ENCODE data around the gene CSAD. TPM values are rescaled to one million over a fixed set of nuclear protein-coding genes. Genes with fewer than 3 reads are reported as not detected.

CSAD gene
- total RNA-seq, 1 donor from 2014 or later: 30.7 TPM

- no peaks in the 10 kb centered on the region for H3K36me3 ChIP-seq
- no peak overlapping the region for H3K27ac ChIP-seq
- intact Hi-C loops (cut with DNase I): no loop called here
- no peak for TF ChIP-seq CTCF (IDR thresholded peaks at IDR 0.05)
- no peaks in the 10 kb centered on the region for H3K27me3 ChIP-seq
- no peak for DNase-seq (ENCODE audit: low spot score in 2 of 2)
- H3K9me3 ChIP-seq: no peaks in the 10 kb centered on the region
- H3K4me3 ChIP-seq: no peak overlapping the region
- no peaks in the 10 kb centered on the region for H3K4me1 ChIP-seq
Observed at GRCh38 chr12:53128780-53129569, 51.8 kb downstream of the CSAD start.

GRCh38 chr12:53127169-53127568, 53.6 kb downstream of the CSAD start:
- Histone ChIP-seq H3K4me3 (no peak overlapping the region), H3K9me3 (no peaks in the 10 kb centered on the region), H3K36me3 (no peaks in the 10 kb centered on the region), H3K4me1 (no peaks in the 10 kb centered on the region), H3K27me3 (no peaks in the 10 kb centered on the region), H3K27ac (no peak overlapping the region)
- DNase-seq (ENCODE audit: low spot score in 2 of 2): no peak
- TF ChIP-seq CTCF (IDR thresholded peaks at IDR 0.05): no peak
- intact Hi-C loops (cut with DNase I): no loop called here

GRCh38 chr12:53124352-53124723, 56.4 kb downstream of the CSAD start:
- Histone ChIP-seq H3K4me3 (no peak overlapping the region), H3K27ac (no peak overlapping the region), H3K9me3 (no peaks in the 10 kb centered on the region), H3K36me3 (no peaks in the 10 kb centered on the region), H3K4me1 (no peaks in the 10 kb centered on the region), H3K27me3 (no peaks in the 10 kb centered on the region)
- intact Hi-C loops (cut with DNase I): no loop called here
- no peak for DNase-seq (ENCODE audit: low spot score in 2 of 2)
- no peak for TF ChIP-seq CTCF (IDR thresholded peaks at IDR 0.05)

- DNase-seq (ENCODE audit: low spot score in 2 of 2): no peak
- H3K9me3 ChIP-seq: no peaks in the 10 kb centered on the region
- no peaks in the 10 kb centered on the region for H3K27me3 ChIP-seq
- no peak overlapping the region for H3K27ac ChIP-seq
- no peaks in the 10 kb centered on the region for H3K4me1 ChIP-seq
- H3K4me3 ChIP-seq: no peak overlapping the region
- H3K36me3 ChIP-seq: no peaks in the 10 kb centered on the region
- intact Hi-C loops (cut with DNase I): no loop called here
- no peak for TF ChIP-seq CTCF (IDR thresholded peaks at IDR 0.05)
Observed at GRCh38 chr12:53123578-53124351, 57.0 kb downstream of the CSAD start.

- H3K27ac ChIP-seq: no peak overlapping the region
- intact Hi-C loops (cut with DNase I): no loop called here
- H3K4me1 ChIP-seq: no peaks in the 10 kb centered on the region
- no peak for DNase-seq (ENCODE audit: low spot score in 2 of 2)
- no peak for TF ChIP-seq CTCF (IDR thresholded peaks at IDR 0.05)
- H3K4me3 ChIP-seq: no peak overlapping the region
- H3K36me3 ChIP-seq: no peaks in the 10 kb centered on the region
- no peaks in the 10 kb centered on the region for H3K27me3 ChIP-seq
- no peaks in the 10 kb centered on the region for H3K9me3 ChIP-seq
Observed at GRCh38 chr12:53122961-53123468, 57.7 kb downstream of the CSAD start.

Data from ascending aorta (tissue), 2 donors.